Measurements from ENCODE around the gene PCSK4. TPM values are rescaled to one million over a fixed set of nuclear protein-coding genes. Genes with fewer than 3 reads are reported as not detected.

PCSK4 gene
- total RNA-seq, 6 experiments from 2014 or later: 0.34 to 1.2 (median 0.98) TPM

GRCh38 chr19:1461862-1462261 lies 28.3 kb downstream of the PCSK4 start:
- TF ChIP-seq CTCF (IDR thresholded peaks at IDR 0.05): no peak
- H3K27ac Mint-ChIP-seq: no peak overlapping the region
- no peak overlapping the region for H3K4me3 Mint-ChIP-seq
- no peaks in the 10 kb centered on the region for H3K9me3 Mint-ChIP-seq
- H3K36me3 Mint-ChIP-seq (ENCODE audit: low read depth): no peaks in the 10 kb centered on the region
- DNase-seq: no peak
- no peaks in the 10 kb centered on the region for H3K4me1 Mint-ChIP-seq (ENCODE audit: low read depth)
- peaks cover 1% of the 10 kb centered on the region for H3K27me3 Mint-ChIP-seq (ENCODE audit: insufficient read depth)

- Mint-ChIP-seq H3K27me3 (ENCODE audit: insufficient read depth) (peaks cover 4% of the 10 kb centered on the region), H3K36me3 (ENCODE audit: low read depth) (no peaks in the 10 kb centered on the region), H3K27ac (no peak overlapping the region)
These were observed 29.8 kb downstream of the PCSK4 start for GRCh38 chr19:1460033-1460995.

GRCh38 chr19:1459479-1459878 lies 30.7 kb downstream of the PCSK4 start:
- no peak for DNase-seq
- Mint-ChIP-seq H3K27ac (no peak overlapping the region), H3K4me3 (no peak overlapping the region), H3K9me3 (no peaks in the 10 kb centered on the region), H3K36me3 (ENCODE audit: low read depth) (no peaks in the 10 kb centered on the region), H3K27me3 (ENCODE audit: insufficient read depth) (peaks cover 4% of the 10 kb centered on the region), H3K4me1 (ENCODE audit: low read depth) (no peaks in the 10 kb centered on the region)
- no peak for TF ChIP-seq CTCF (IDR thresholded peaks at IDR 0.05)

More at GRCh38 chr19:1460033-1460995, 29.8 kb downstream of the PCSK4 start:
- no peak overlapping the region for H3K4me3 Mint-ChIP-seq
- no peak for DNase-seq
- no peak for TF ChIP-seq CTCF (IDR thresholded peaks at IDR 0.05)
- no peaks in the 10 kb centered on the region for H3K4me1 Mint-ChIP-seq (ENCODE audit: low read depth)
- H3K9me3 Mint-ChIP-seq: no peaks in the 10 kb centered on the region

- Mint-ChIP-seq H3K4me3 (no peak overlapping the region), H3K9me3 (no peaks in the 10 kb centered on the region), H3K36me3 (ENCODE audit: low read depth) (no peaks in the 10 kb centered on the region), H3K4me1 (ENCODE audit: low read depth) (no peaks in the 10 kb centered on the region), H3K27me3 (ENCODE audit: insufficient read depth) (peaks cover 6% of the 10 kb centered on the region), H3K27ac (no peak overlapping the region)
- no peak for TF ChIP-seq CTCF (IDR thresholded peaks at IDR 0.05)
- DNase-seq: no peak
These were observed 32.3 kb downstream of the PCSK4 start for GRCh38 chr19:1457892-1458291.

GRCh38 chr19:1457031-1457739 lies 33.0 kb downstream of the PCSK4 start:
- no peak for DNase-seq
- H3K4me1 Mint-ChIP-seq (ENCODE audit: low read depth): no peaks in the 10 kb centered on the region
- H3K9me3 Mint-ChIP-seq: no peaks in the 10 kb centered on the region
- peaks cover 7% of the 10 kb centered on the region for H3K27me3 Mint-ChIP-seq (ENCODE audit: insufficient read depth)
- no peak overlapping the region for H3K27ac Mint-ChIP-seq
- peak; percentile 18; the same call in 1 of the 2 replicates for TF ChIP-seq CTCF (IDR thresholded peaks at IDR 0.05)
- H3K4me3 Mint-ChIP-seq: no peak overlapping the region
- no peaks in the 10 kb centered on the region for H3K36me3 Mint-ChIP-seq (ENCODE audit: low read depth)
